ENCODE data around the gene FBXO44.

DNA sequence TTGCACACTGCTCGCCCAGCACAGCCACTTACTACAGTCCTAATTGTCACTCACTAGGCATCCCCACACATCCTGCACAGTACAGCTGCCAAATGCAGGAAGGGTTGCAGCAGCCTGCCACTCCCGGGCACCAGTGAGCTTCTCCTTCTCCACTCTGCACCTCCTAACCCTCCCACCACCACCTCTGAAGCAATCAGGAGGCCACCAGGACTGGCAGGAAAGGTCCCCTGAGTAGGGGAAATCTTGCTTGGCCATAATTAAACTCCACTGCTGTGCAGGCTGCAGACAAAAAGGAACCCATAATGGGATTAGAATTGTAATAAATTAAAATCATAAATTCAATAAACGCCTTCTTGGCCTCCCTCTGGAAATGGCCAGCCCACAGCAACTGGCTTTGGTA lies 32.3 kb upstream of the FBXO44 start:
- no peak for TF ChIP-seq EZH2 (IDR thresholded peaks at IDR 0.05; ENCODE audit: borderline replicate concordance, low read depth, low read length, poor library complexity, severe bottlenecking)
- TF ChIP-seq, protein P1, sequence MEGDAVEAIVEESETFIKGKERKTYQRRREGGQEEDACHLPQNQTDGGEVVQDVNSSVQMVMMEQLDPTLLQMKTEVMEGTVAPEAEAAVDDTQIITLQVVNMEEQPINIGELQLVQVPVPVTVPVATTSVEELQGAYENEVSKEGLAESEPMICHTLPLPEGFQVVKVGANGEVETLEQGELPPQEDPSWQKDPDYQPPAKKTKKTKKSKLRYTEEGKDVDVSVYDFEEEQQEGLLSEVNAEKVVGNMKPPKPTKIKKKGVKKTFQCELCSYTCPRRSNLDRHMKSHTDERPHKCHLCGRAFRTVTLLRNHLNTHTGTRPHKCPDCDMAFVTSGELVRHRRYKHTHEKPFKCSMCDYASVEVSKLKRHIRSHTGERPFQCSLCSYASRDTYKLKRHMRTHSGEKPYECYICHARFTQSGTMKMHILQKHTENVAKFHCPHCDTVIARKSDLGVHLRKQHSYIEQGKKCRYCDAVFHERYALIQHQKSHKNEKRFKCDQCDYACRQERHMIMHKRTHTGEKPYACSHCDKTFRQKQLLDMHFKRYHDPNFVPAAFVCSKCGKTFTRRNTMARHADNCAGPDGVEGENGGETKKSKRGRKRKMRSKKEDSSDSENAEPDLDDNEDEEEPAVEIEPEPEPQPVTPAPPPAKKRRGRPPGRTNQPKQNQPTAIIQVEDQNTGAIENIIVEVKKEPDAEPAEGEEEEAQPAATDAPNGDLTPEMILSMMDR (conservative IDR thresholded peaks at IDR 0.05; ENCODE audit: low read depth, low read length): no peak
